ENCODE measurements around the gene ESR1. TPM values are rescaled to one million over a fixed set of nuclear protein-coding genes. Genes with fewer than 3 reads are reported as not detected.

ESR1 gene
- total and polyA plus RNA-seq, 9 of the 15 experiments (the other 6 are each of a cell fraction or from before 2014, with no cell fraction given) = 0.03 to 0.27 (median 0.08) TPM; not detected in 1

GRCh38 chr6:152048921-152049320 lies 241.4 kb downstream of the ESR1 start:
- no peaks in the 10 kb centered on the region for H3K9me3 ChIP-seq (replicated peaks; ENCODE audit: control insufficient read depth, insufficient read depth, low read depth, low read length)
- in situ Hi-C loops (cut with MboI) (no loop called here), intact Hi-C loops (cut with micrococcal nuclease) (no loop called here)
- no peak overlapping the region for H2AFZ ChIP-seq (ENCODE audit: low read depth, low read length)
- H3K79me2 ChIP-seq (ENCODE audit: control insufficient read depth, insufficient read depth, low read length) = no peaks in the 10 kb centered on the region
- H3K27me3 ChIP-seq (ENCODE audit: control insufficient read depth in 2 of 2, insufficient read depth in 2 of 2, low read length in 2 of 2) = no peaks in the 10 kb centered on the region
- no TSS peak for BruUV-seq (replicated peaks)
- no peak overlapping the region for H3K27ac ChIP-seq (ENCODE audit: extremely low read depth, low read depth, low read length)
- no peaks in the 10 kb centered on the region for H4K20me1 ChIP-seq (replicated peaks; ENCODE audit: control insufficient read depth, insufficient read depth, low read length)
- no peaks in the 10 kb centered on the region for H3K36me3 ChIP-seq (ENCODE audit: control insufficient read depth, insufficient read depth, low read length)
- H3K4me2 ChIP-seq (ENCODE audit: insufficient read depth, low read length) = no peak overlapping the region
- FAIRE-seq (no peak), ATAC-seq (no peak), DNase-seq (ENCODE audit: extremely low read depth in 1 of 4, low spot score in 3 of 4) (no peak)
- POLR2A ChIA-PET = no interaction called here
- H3K4me1 ChIP-seq (replicated peaks in 1 of 2; ENCODE audit: control insufficient read depth in 2 of 2, insufficient read depth in 2 of 2, low read length in 2 of 2) = no peaks in the 10 kb centered on the region
- no peaks in the 10 kb centered on the region for H3K9me1 ChIP-seq (ENCODE audit: control insufficient read depth, insufficient read depth, low read length)
- H3K4me3 ChIP-seq = no peak overlapping the region
- H3K9ac ChIP-seq (ENCODE audit: insufficient read depth in 1 of 2, low read depth in 2 of 2, low read length in 2 of 2) = no peak overlapping the region
- CTCF ChIA-PET (ENCODE audit: low intra/inter-chr PET ratio) = interaction anchor here (0.5 kb wide), 1 partner anchor 255 kb away, joined by 3 read pairs; no protein-coding TSS in a partner anchor
- no peak for TF ChIP-seq ZNF347 (CRISPR knock-in tag; IDR thresholded peaks at IDR 0.05; ENCODE audit: low read depth)
- TF ChIP-seq KHSRP (IDR thresholded peaks at IDR 0.05) = no peak
- no peak for TF ChIP-seq THAP7 (CRISPR knock-in tag; IDR thresholded peaks at IDR 0.05)
- TF ChIP-seq ZNF780A (CRISPR knock-in tag; IDR thresholded peaks at IDR 0.05) = no peak
- no peak for TF ChIP-seq ZNF696 (CRISPR knock-in tag; conservative IDR thresholded peaks at IDR 0.05)
- TF ChIP-seq THAP12 (CRISPR knock-in tag; IDR thresholded peaks at IDR 0.05) = no peak
- TF ChIP-seq TFE3 (CRISPR knock-in tag; IDR thresholded peaks at IDR 0.05) = no peak
